GM10248 (cell line): ENCODE measurements around the gene CIB4.

Experiments used
- CTCF ChIA-PET: fragments of 300-600 bp; sonication (Branson Sonifier 250); formaldehyde crosslinking; extraction: SDS; loops from one replicate; lab custom pipeline; 2021; ENCODE audit warnings: antibody characterized with exemption; lab: Yijun Ruan, JAX
- POLR2A ChIA-PET: fragments of 350-650 bp; sonication (Branson Sonifier 250); formaldehyde crosslinking; extraction: SDS; loops from one replicate; lab custom pipeline; 2020; ENCODE audit warnings: antibody characterized with exemption; lab: Yijun Ruan, JAX
- DNase-seq: peaks from one replicate; pipeline ENCODE4 v3.0.0; 2012; ENCODE audit errors: extremely low spot score
- CTCF ChIP-seq: IDR thresholded peaks from 2 replicates; pipeline ENCODE4 v1.5.1; 2012; ENCODE audit warnings: mild to moderate bottlenecking, low read depth; ENCODE audit errors: extremely low read depth, missing control alignments, control extremely low read depth

Gene CIB4

GRCh38 chr2:26637811-26638310 is 3.3 kb downstream of the CIB4 start:
- no peak for DNase-seq
- ChIA-PET POLR2A (no interaction called here), CTCF (interaction anchor here (2.2 kb wide), 1 partner anchor 32 kb away, joined by 11 read pairs; no protein-coding TSS in a partner anchor)
- no peak for TF ChIP-seq CTCF

- no peak for DNase-seq
- POLR2A ChIA-PET: no interaction called here
- no peak for TF ChIP-seq CTCF
- CTCF ChIA-PET: interaction anchor here (1.3 to 2.2 kb wide), 2 partner anchors 31 to 60 kb away, joined by 4 to 11 read pairs; no protein-coding TSS in a partner anchor
These were observed 4.2 kb downstream of the CIB4 start for GRCh38 chr2:26636935-26637334.

- no peak for TF ChIP-seq CTCF
- DNase-seq: no peak
- ChIA-PET POLR2A (no interaction called here), CTCF (interaction anchor here (1.3 kb wide), 1 partner anchor 58 kb away, joined by 4 read pairs; no protein-coding TSS in a partner anchor)
These were observed 5.8 kb downstream of the CIB4 start for GRCh38 chr2:26635401-26635800.

- TF ChIP-seq CTCF: no peak
- CTCF ChIA-PET: no interaction called here
- no peak for DNase-seq
- POLR2A ChIA-PET: no interaction called here
These were observed 6.4 kb downstream of the CIB4 start for GRCh38 chr2:26634636-26635230.

GRCh38 chr2:26633993-26634595 is 7.1 kb downstream of the CIB4 start:
- ChIA-PET CTCF (interaction anchor here (1.0 kb wide), 1 partner anchor 13 kb away, joined by 3 read pairs; no protein-coding TSS in a partner anchor), POLR2A (no interaction called here)
- no peak for TF ChIP-seq CTCF
- DNase-seq: no peak

GRCh38 chr2:26633351-26633945 is 7.7 kb downstream of the CIB4 start:
- CTCF ChIA-PET: interaction anchor here (1.0 to 2.1 kb wide), 2 partner anchors 14 to 28 kb away, joined by 3 to 6 read pairs; no protein-coding TSS in a partner anchor
- DNase-seq: no peak
- POLR2A ChIA-PET: no interaction called here
- no peak for TF ChIP-seq CTCF
